IMR-90 (cell line): ENCODE measurements around the gene IP6K1. TPM values are rescaled to one million over a fixed set of nuclear protein-coding genes. Genes with fewer than 3 reads are reported as not detected.

Experiments used
- ATAC-seq: fragments of 200-7000 bp; cut with Tn5 transposase; 2 replicates; pipeline ENCODE4 v1.9.1; 2020; ENCODE audit warnings: low read depth, mild to moderate bottlenecking, moderate library complexity
- BruUV-seq: library from RNA; stranded (reverse); fragments of 400-500 nt; replicated peaks from 2 replicates; lab custom pipeline; 2021; lab: Mats Ljungman, UMichigan
- CTCF ChIA-PET: fragments of 300-600 bp; formaldehyde crosslinking; extraction: SDS; loops from one replicate; lab custom pipeline; 2021; ENCODE audit warnings: antibody characterized with exemption; lab: Yijun Ruan, JAX
- POLR2A ChIA-PET: fragments of 300-600 bp; sonication (Branson Sonifier 250); formaldehyde crosslinking; loops from one replicate; lab custom pipeline; 2022; ENCODE audit warnings: antibody characterized with exemption; ENCODE audit not compliant: unreplicated experiment; lab: Charles Lee
- DNase-seq: peaks from one replicate; pipeline ENCODE4 v3.0.0; 2013
- H2AFZ ChIP-seq: replicated peaks from 2 replicates; pipeline ENCODE3; 2013; ENCODE audit warnings: low read length, mild to moderate bottlenecking; ENCODE audit not compliant: poor library complexity
- H2AK5ac ChIP-seq: 2 replicates; pipeline ENCODE4 v1.6.1; 2013; ENCODE audit warnings: low read depth, low read length, inconsistent platforms
- H2AK9ac ChIP-seq: replicated peaks from 2 replicates; pipeline ENCODE3; 2013; ENCODE audit warnings: mild to moderate bottlenecking, low read depth, low read length, moderate library complexity; ENCODE audit not compliant: poor library complexity
- H2BK120ac ChIP-seq: 2 replicates; pipeline ENCODE4 v1.6.1; 2013; ENCODE audit warnings: low read depth, low read length, inconsistent platforms
- H2BK15ac ChIP-seq: 3 replicates; pipeline ENCODE4 v1.6.1; 2013; ENCODE audit warnings: low read depth, low read length, inconsistent platforms
- H2BK20ac ChIP-seq: 2 replicates; pipeline ENCODE4 v1.6.1; 2013; ENCODE audit warnings: low read depth, mild to moderate bottlenecking, inconsistent platforms, low read length, moderate library complexity
- H2BK5ac ChIP-seq: 2 replicates; pipeline ENCODE4 v1.6.1; 2013; ENCODE audit warnings: mild to moderate bottlenecking, low read depth, low read length, inconsistent platforms; ENCODE audit not compliant: poor library complexity, severe bottlenecking
- H3K14ac ChIP-seq: replicated peaks from 2 replicates; pipeline ENCODE4 v1.6.1; 2013; ENCODE audit warnings: low read depth, low read length, inconsistent platforms
- H3K18ac ChIP-seq: 2 replicates; pipeline ENCODE4 v1.6.1; 2013; ENCODE audit warnings: low read depth, low read length, control low read depth
- H3K23ac ChIP-seq: 2 replicates; pipeline ENCODE4 v1.6.1; 2013; ENCODE audit warnings: low read depth, low read length, inconsistent platforms
- H3K27ac ChIP-seq: 2 replicates; pipeline ENCODE4 v1.5.1; 2013; ENCODE audit warnings: mild to moderate bottlenecking, control low read depth, low read length; ENCODE audit not compliant: insufficient read depth
- H3K27me3 ChIP-seq: 2 replicates; pipeline ENCODE4 v1.6.1; 2013; ENCODE audit warnings: low read length; ENCODE audit not compliant: control insufficient read depth, insufficient read depth
- H3K36me3 ChIP-seq: 2 replicates; pipeline ENCODE4 v1.6.1; 2013; ENCODE audit warnings: low read length, mixed read lengths; ENCODE audit not compliant: control insufficient read depth, insufficient read depth
- H3K4ac ChIP-seq: 2 replicates; pipeline ENCODE4 v1.6.1; 2013; ENCODE audit warnings: low read depth, low read length, inconsistent platforms
- H3K4me1 ChIP-seq: 2 replicates; pipeline ENCODE4 v1.6.1; 2013; ENCODE audit warnings: low read length, mixed read lengths; ENCODE audit not compliant: control insufficient read depth, insufficient read depth
- H3K4me2 ChIP-seq: 2 replicates; pipeline ENCODE4 v1.6.1; 2013; ENCODE audit warnings: low read depth, mild to moderate bottlenecking, control low read depth, low read length, moderate library complexity
- H3K4me3 ChIP-seq: 2 replicates; pipeline ENCODE4 v1.5.1; 2013; ENCODE audit warnings: low read depth, mild to moderate bottlenecking, control low read depth, low read length, moderate library complexity; ENCODE audit not compliant: insufficient read depth
- H3K56ac ChIP-seq: 2 replicates; pipeline ENCODE4 v1.6.1; 2013; ENCODE audit warnings: low read length, inconsistent platforms; ENCODE audit not compliant: insufficient read depth; ENCODE audit errors: extremely low read depth
- H3K79me1 ChIP-seq, 2 experiments: 2 replicates each; pipeline ENCODE4 v1.6.1; 2013; ENCODE audit warnings: low read length in 2 of 2, inconsistent platforms in 1 of 2, low read depth in 1 of 2
- H3K9ac ChIP-seq: 2 replicates; pipeline ENCODE4 v1.6.1; 2013; ENCODE audit warnings: low read depth, low read length, control low read depth
- H3K9me1 ChIP-seq: 2 replicates; pipeline ENCODE4 v1.6.1; 2013; ENCODE audit warnings: low read length, inconsistent platforms; ENCODE audit not compliant: insufficient read depth
- H3K9me3 ChIP-seq: 2 replicates; pipeline ENCODE4 v1.6.1; 2013; ENCODE audit warnings: low read length; ENCODE audit not compliant: control insufficient read depth, insufficient read depth
- H4K20me1 ChIP-seq: 2 replicates; pipeline ENCODE4 v1.6.1; 2013; ENCODE audit warnings: low read length, inconsistent platforms; ENCODE audit not compliant: insufficient read depth
- H4K5ac ChIP-seq: 2 replicates; pipeline ENCODE4 v1.6.1; 2013; ENCODE audit warnings: mild to moderate bottlenecking, low read depth, low read length, control low read depth
- H4K8ac ChIP-seq, 2 experiments: 2 replicates each; pipeline ENCODE4 v1.6.1; 2013; ENCODE audit warnings: low read depth in 2 of 2, low read length in 2 of 2, control low read depth in 1 of 2, inconsistent platforms in 1 of 2
- H4K91ac ChIP-seq: 2 replicates; pipeline ENCODE4 v1.6.1; 2013; ENCODE audit warnings: low read depth, low read length, inconsistent platforms; ENCODE audit not compliant: insufficient read depth
- BHLHE40 ChIP-seq: fragments of 150-350 bp; IDR thresholded peaks from 2 replicates; pipeline ENCODE4 v1.6.1; 2016; ENCODE audit warnings: mild to moderate bottlenecking, low read depth, low read length
- CEBPB ChIP-seq: IDR thresholded peaks from 2 replicates; pipeline ENCODE4 v1.6.1; 2012; ENCODE audit warnings: low read depth, low read length, improper control_type of control experiment
- CHD1 ChIP-seq: IDR thresholded peaks from 2 replicates; pipeline ENCODE4 v1.6.1; 2012; ENCODE audit warnings: low read depth, low read length, improper control_type of control experiment
- CTCF ChIP-seq: conservative IDR thresholded peaks from 2 replicates; pipeline ENCODE4 v1.5.1; 2012; ENCODE audit warnings: mild to moderate bottlenecking, low read depth, low read length, improper control_type of control experiment
- ELK1 ChIP-seq: fragments of 150-350 bp; IDR thresholded peaks from 2 replicates; pipeline ENCODE4 v1.6.1; 2016; ENCODE audit warnings: low read depth, mild to moderate bottlenecking, low read length, moderate library complexity, borderline replicate concordance
- FOS ChIP-seq: fragments of 150-350 bp; IDR thresholded peaks from 2 replicates; pipeline ENCODE4 v1.6.1; 2016; ENCODE audit warnings: low read depth, low read length
- MAFK ChIP-seq: IDR thresholded peaks from 2 replicates; pipeline ENCODE4 v1.6.1; 2012; ENCODE audit warnings: low read depth, low read length, improper control_type of control experiment
- MAZ ChIP-seq: IDR thresholded peaks from 2 replicates; pipeline ENCODE4 v1.6.1; 2012; ENCODE audit warnings: low read depth, mild to moderate bottlenecking, low read length, improper control_type of control experiment, moderate library complexity, borderline replicate concordance
- MXI1 ChIP-seq: IDR thresholded peaks from 2 replicates; pipeline ENCODE4 v1.6.1; 2012; ENCODE audit warnings: low read depth, mild to moderate bottlenecking, low read length, moderate library complexity, borderline replicate concordance
- NFE2L2 ChIP-seq: fragments of 150-350 bp; IDR thresholded peaks from 2 replicates; pipeline ENCODE4 v1.6.1; 2016; ENCODE audit warnings: low read depth, mild to moderate bottlenecking, low read length
- POLR2A ChIP-seq: IDR thresholded peaks from 2 replicates; pipeline ENCODE4 v1.6.1; 2012; ENCODE audit warnings: mild to moderate bottlenecking, low read depth, low read length
- RAD21 ChIP-seq: IDR thresholded peaks from 2 replicates; pipeline ENCODE4 v1.6.1; 2012; ENCODE audit warnings: low read length, improper control_type of control experiment
- RCOR1 ChIP-seq: IDR thresholded peaks from 2 replicates; pipeline ENCODE4 v1.6.1; 2012; ENCODE audit warnings: mild to moderate bottlenecking, low read length, improper control_type of control experiment; ENCODE audit not compliant: insufficient replicate concordance
- RFX5 ChIP-seq: IDR thresholded peaks from 2 replicates; pipeline ENCODE4 v1.8.0; 2012; ENCODE audit warnings: low read depth, mild to moderate bottlenecking, low read length, moderate library complexity
- SMC3 ChIP-seq: fragments of 150-350 bp; IDR thresholded peaks from 2 replicates; pipeline ENCODE4 v1.6.1; 2016; ENCODE audit warnings: low read depth, mild to moderate bottlenecking, antibody characterized with exemption, low read length, moderate library complexity
- USF2 ChIP-seq: fragments of 150-350 bp; IDR thresholded peaks from 2 replicates; pipeline ENCODE4 v1.6.1; 2017; ENCODE audit warnings: mild to moderate bottlenecking, antibody characterized with exemption, low read length, low read depth
- WGBS, 2 experiments: methylation state at CpG; one replicate each; pipeline versions ENCODE4 v1.1.5 to v1.1.7; 2013; ENCODE audit warnings: missing lambda C conversion rate in 2 of 2; ENCODE audit not compliant: insufficient read length in 1 of 2; ENCODE audit errors: extremely low coverage in 2 of 2; 5-methylcytosine and 5-hydroxymethylcytosine counted together
- dilution Hi-C: fragments of 300-500 bp; cut with HindIII; formaldehyde crosslinking; loops from one replicate; pipeline ENCODE4 v1.14.3; 2018; ENCODE audit warnings: low sequenced_read_pairs; ENCODE audit not compliant: unreplicated experiment
- in situ Hi-C: fragments of 300-500 bp; cut with MboI; formaldehyde crosslinking; loops from 3 replicates; pipeline ENCODE4 v1.14.3; 2019; ENCODE audit warnings: low sequenced_read_pairs, inconsistent platforms, mixed read lengths
- intact Hi-C: fragments of 100-400 bp; cut with micrococcal nuclease; formaldehyde crosslinking; loops from 2 replicates; pipeline ENCODE4 v1.10.0; 2022
- polyA plus RNA-seq, 3 experiments: library from polyadenylated mRNA; depleted of rRNA; stranded (reverse); fragments of >200 nt; gene quantifications; 2 replicates each; pipeline ENCODE4 v1.2.3, GENCODE V29; 2012; ENCODE audit warnings: low replicate concordance in 1 of 3
- total RNA-seq: library from RNA; depleted of rRNA; stranded (reverse); fragments of >200 nt; gene quantifications from 2 replicates; pipeline ENCODE4 v1.2.3, GENCODE V29; 2012

Gene IP6K1
- total and polyA plus RNA-seq, 2 of the 4 experiments (the other 2 are of a cell fraction): 28.3 to 28.7 TPM

- no peak overlapping the region for H2BK5ac ChIP-seq
- H3K56ac ChIP-seq: no peak overlapping the region
- H3K9me1 ChIP-seq: no peaks in the 10 kb centered on the region; the same call in 1 of the 2 replicates
- ATAC-seq (no peak), DNase-seq (no peak)
- intact Hi-C loops: no loop called here
- H3K4me3 ChIP-seq: no peak overlapping the region
- H3K79me1 ChIP-seq: peaks cover 4 to 21% of the 10 kb centered on the region in 2 experiments; a peak in 3 of 4 replicates
- peaks cover 22% of the 10 kb centered on the region for H3K36me3 ChIP-seq
- TF ChIP-seq RFX5 (no peak), ELK1 (no peak), CEBPB (no peak), NFE2L2 (no peak), FOS (no peak), RCOR1 (no peak), CHD1 (no peak), SMC3 (no peak), USF2 (no peak), RAD21 (no peak), CTCF (no peak), MAFK (no peak), BHLHE40 (no peak), MAZ (no peak), MXI1 (no peak), POLR2A (no peak)
- no peak overlapping the region for H3K4ac ChIP-seq
- no peak overlapping the region for H2BK15ac ChIP-seq
- H3K4me2 ChIP-seq: no peak overlapping the region
- no peak overlapping the region for H3K9ac ChIP-seq
- in situ Hi-C loops: no loop called here
- H2AK5ac ChIP-seq: no peak overlapping the region
- H3K23ac ChIP-seq: no peak overlapping the region
- ChIA-PET CTCF (interaction anchor here (0.6 kb wide), 1 partner anchor 310 kb away, joined by 3 read pairs; no protein-coding TSS in a partner anchor), POLR2A (no interaction called here)
- no peak overlapping the region for H2AK9ac ChIP-seq
- peaks cover 19% of the 10 kb centered on the region for H4K20me1 ChIP-seq
- dilution Hi-C loops: no loop called here
- BruUV-seq: no TSS peak
- 100% methylated on average over 6 of the region's 16 CpGs; no CpG with 5 or more reads in 1 of the 2 experiments for WGBS, 2 experiments
- no peak overlapping the region for H3K18ac ChIP-seq
- H3K27me3 ChIP-seq: no peaks in the 10 kb centered on the region
- no peak overlapping the region for H4K91ac ChIP-seq
- H4K5ac ChIP-seq: no peak overlapping the region
- H2BK120ac ChIP-seq: no peak overlapping the region
- H3K27ac ChIP-seq: no peak overlapping the region
- peaks cover 6% of the 10 kb centered on the region for H3K4me1 ChIP-seq
- no peak overlapping the region for H2AFZ ChIP-seq
- no peaks in the 10 kb centered on the region for H3K9me3 ChIP-seq
- no peak overlapping the region for H2BK20ac ChIP-seq
- no peak overlapping the region for H4K8ac ChIP-seq
- no peak overlapping the region for H3K14ac ChIP-seq
Measured at GRCh38 chr3:49716691-49717210, 69.6 kb downstream of the IP6K1 start.
